Measurements from ENCODE around the gene SLC38A11.
"Not testable (repeated sequence)": the region's sequence is repeated elsewhere in the genome, so short reads cannot be mapped to it uniquely, and the experiment has no call there.

Gene SLC38A11

DNA sequence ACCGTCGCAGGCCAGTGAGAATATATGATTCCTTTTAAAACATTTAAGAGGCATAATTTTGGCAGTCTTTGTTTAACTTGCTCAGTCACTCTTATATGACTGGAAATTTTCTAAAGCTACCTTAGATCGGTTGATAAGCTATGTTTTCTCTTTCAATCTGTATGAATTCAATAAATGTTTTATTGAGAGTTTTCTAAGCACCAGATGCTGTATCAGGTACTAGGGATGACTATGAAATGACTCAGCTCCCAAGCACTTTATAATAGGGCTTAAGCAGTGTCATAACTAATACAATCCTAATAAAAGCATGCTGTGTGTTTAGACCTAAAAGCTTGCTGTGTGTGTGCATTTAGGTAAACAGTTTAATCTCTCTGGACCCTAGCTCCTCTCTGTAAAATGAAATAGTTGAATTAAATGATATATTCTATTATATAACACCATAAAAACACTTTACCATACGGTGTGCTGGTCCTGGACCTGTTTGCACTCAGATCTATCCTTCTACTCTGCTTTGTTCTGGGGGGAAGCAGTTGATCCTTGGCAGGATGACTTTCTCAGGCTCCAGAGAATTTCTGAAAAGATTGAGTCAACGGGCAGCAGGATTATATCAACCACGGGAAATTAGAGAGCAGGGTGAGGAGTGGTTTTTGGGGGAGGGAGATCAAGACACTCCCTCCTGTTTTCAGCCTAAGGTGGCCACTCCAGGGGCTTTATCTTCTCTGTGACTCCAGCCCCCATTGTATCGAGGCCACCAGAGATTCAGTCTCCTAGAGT, 26.1 kb upstream of the SLC38A11 start:
- DNase-seq (no peak), ATAC-seq (replicated peaks) (no peak)
- no peak overlapping the region for H3K27ac Mint-ChIP-seq
- no peaks in the 10 kb centered on the region for H3K4me1 Mint-ChIP-seq (ENCODE audit: low read depth in 2 of 2)
- H3K36me3 Mint-ChIP-seq (ENCODE audit: insufficient read depth) = no peaks in the 10 kb centered on the region
- H3K9me3 Mint-ChIP-seq = no peaks in the 10 kb centered on the region
- H3K27me3 Mint-ChIP-seq = no peaks in the 10 kb centered on the region
- no peak overlapping the region for H3K4me3 Mint-ChIP-seq

GRCh38 chr2:164980688-164981087, 25.4 kb upstream of the SLC38A11 start:
- not testable (repeated sequence) for H3K27me3 Mint-ChIP-seq; DNase-seq; H3K4me3 Mint-ChIP-seq; H3K27ac Mint-ChIP-seq; H3K4me1 Mint-ChIP-seq (ENCODE audit: low read depth in 2 of 2); H3K36me3 Mint-ChIP-seq (ENCODE audit: insufficient read depth); ATAC-seq (replicated peaks); H3K9me3 Mint-ChIP-seq

- no peaks in the 10 kb centered on the region for H3K4me1 Mint-ChIP-seq (ENCODE audit: low read depth in 2 of 2)
- H3K27me3 Mint-ChIP-seq = no peaks in the 10 kb centered on the region
- no peak for DNase-seq
- H3K27ac Mint-ChIP-seq = no peak overlapping the region
- no peak overlapping the region for H3K4me3 Mint-ChIP-seq
- no peak for ATAC-seq (replicated peaks)
- H3K36me3 Mint-ChIP-seq (ENCODE audit: insufficient read depth) = no peaks in the 10 kb centered on the region
- no peaks in the 10 kb centered on the region for H3K9me3 Mint-ChIP-seq
Observed at GRCh38 chr2:164979113-164979512, 23.8 kb upstream of the SLC38A11 start.

DNA sequence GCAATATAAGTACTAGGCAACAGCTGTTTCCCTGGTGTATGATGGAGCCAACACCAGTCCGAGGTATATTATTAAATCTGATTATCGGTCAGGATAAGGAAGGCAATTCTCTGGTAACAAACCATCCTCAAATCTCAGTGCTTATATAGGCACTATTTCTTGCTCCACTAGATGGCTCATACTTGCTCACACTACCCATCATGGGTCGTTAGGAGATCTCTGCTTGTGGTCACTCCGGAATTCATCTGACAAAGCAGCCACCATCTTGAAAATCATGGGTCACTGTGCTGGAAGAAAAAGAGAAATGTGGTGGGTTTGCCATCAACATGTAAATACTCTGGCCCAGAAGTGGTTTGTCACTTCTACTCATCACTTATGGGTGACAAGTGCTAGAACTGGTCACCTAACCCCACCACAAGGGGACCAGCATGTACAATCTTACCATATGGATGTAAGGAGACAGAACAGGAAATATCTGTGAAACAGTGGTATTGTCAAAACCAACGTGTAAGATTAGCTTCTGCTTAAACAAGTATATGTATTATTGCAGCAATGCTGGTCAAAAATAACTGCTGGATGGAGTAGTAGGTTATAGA, 21.6 kb upstream of the SLC38A11 start:
- not testable (repeated sequence) for H3K9me3 Mint-ChIP-seq; H3K27ac Mint-ChIP-seq; ATAC-seq (replicated peaks); DNase-seq; H3K4me3 Mint-ChIP-seq; H3K36me3 Mint-ChIP-seq (ENCODE audit: insufficient read depth); H3K4me1 Mint-ChIP-seq (ENCODE audit: low read depth in 2 of 2); H3K27me3 Mint-ChIP-seq

- DNase-seq = no peak
- H3K4me3 Mint-ChIP-seq = no peak overlapping the region
- peaks cover 0 to 6% of the 10 kb centered on the region in 2 donors for H3K9me3 Mint-ChIP-seq
- H3K27me3 Mint-ChIP-seq = no peaks in the 10 kb centered on the region
- H3K4me1 Mint-ChIP-seq (ENCODE audit: low read depth in 2 of 2) = no peaks in the 10 kb centered on the region
- H3K27ac Mint-ChIP-seq = no peak overlapping the region
- ATAC-seq (replicated peaks) = no peak
- H3K36me3 Mint-ChIP-seq (ENCODE audit: insufficient read depth) = no peaks in the 10 kb centered on the region
Observed at GRCh38 chr2:164976301-164976700, 21.0 kb upstream of the SLC38A11 start.

GRCh38 chr2:164975891-164976290, 20.6 kb upstream of the SLC38A11 start:
- Mint-ChIP-seq H3K27ac (no peak overlapping the region), H3K27me3 (no peaks in the 10 kb centered on the region), H3K4me1 (ENCODE audit: low read depth in 2 of 2) (no peaks in the 10 kb centered on the region), H3K9me3 (peaks cover 0 to 8% of the 10 kb centered on the region in 2 donors), H3K4me3 (no peak overlapping the region), H3K36me3 (ENCODE audit: insufficient read depth) (no peaks in the 10 kb centered on the region)
- DNase-seq = no peak
- no peak for ATAC-seq (replicated peaks)

GRCh38 chr2:164974221-164974620, 18.9 kb upstream of the SLC38A11 start:
- no peaks in the 10 kb centered on the region for H3K36me3 Mint-ChIP-seq (ENCODE audit: insufficient read depth)
- no peaks in the 10 kb centered on the region for H3K27me3 Mint-ChIP-seq
- no peak overlapping the region for H3K4me3 Mint-ChIP-seq
- no peak for DNase-seq
- H3K4me1 Mint-ChIP-seq (ENCODE audit: low read depth in 2 of 2) = no peaks in the 10 kb centered on the region
- no peak for ATAC-seq (replicated peaks)
- peaks cover 0 to 8% of the 10 kb centered on the region in 2 donors for H3K9me3 Mint-ChIP-seq
- H3K27ac Mint-ChIP-seq = no peak overlapping the region

GRCh38 chr2:164972216-164972615, 16.9 kb upstream of the SLC38A11 start:
- H3K9me3 Mint-ChIP-seq = peaks cover 0 to 13% of the 10 kb centered on the region in 2 donors
- no peak overlapping the region for H3K4me3 Mint-ChIP-seq
- no peaks in the 10 kb centered on the region for H3K4me1 Mint-ChIP-seq (ENCODE audit: low read depth in 2 of 2)
- ATAC-seq (replicated peaks) = no peak
- no peak overlapping the region for H3K27ac Mint-ChIP-seq
- no peaks in the 10 kb centered on the region for H3K36me3 Mint-ChIP-seq (ENCODE audit: insufficient read depth)
- H3K27me3 Mint-ChIP-seq = no peaks in the 10 kb centered on the region
- DNase-seq = no peak

DNA sequence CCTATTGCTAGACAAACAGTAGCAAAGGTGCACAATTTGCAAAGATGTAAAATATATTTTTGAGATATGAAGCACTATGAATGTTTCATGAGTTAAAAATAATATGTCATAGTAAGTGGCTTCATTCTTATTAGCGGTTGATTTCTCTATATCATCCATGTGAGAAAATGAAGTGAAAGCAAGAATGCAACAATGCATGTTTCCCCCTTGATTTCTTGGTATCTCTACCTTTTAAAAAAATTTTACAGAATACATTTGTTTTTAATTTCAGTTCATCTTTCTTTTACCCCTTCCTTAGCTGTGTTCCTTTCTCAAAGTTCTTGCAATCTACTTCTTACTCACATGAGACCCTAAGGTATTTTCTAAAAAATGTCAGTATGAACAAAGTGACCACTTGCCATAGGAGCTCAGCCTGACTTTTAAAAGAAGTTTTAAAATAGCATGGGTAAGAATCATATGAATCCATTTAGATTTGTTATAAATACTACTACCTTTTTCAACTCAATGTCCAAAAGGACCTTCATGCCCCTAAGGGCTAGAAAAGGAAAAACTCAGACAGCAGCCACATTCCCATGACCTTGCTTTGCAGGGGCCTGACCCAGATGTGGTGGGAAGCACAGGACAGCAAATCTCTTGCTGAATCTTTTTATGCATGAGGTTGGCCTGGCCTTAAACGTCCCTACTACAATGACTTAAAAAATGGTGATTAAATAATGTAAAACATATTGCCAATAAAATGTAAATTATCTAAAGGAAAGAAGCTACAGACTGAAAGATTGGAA, 14.8 kb upstream of the SLC38A11 start:
- Mint-ChIP-seq H3K27me3 (no peaks in the 10 kb centered on the region), H3K27ac (no peak overlapping the region), H3K9me3 (peaks cover 0 to 13% of the 10 kb centered on the region in 2 donors), H3K36me3 (ENCODE audit: insufficient read depth) (no peaks in the 10 kb centered on the region), H3K4me1 (ENCODE audit: low read depth in 2 of 2) (no peaks in the 10 kb centered on the region), H3K4me3 (no peak overlapping the region)
- no peak for ATAC-seq (replicated peaks)
- no peak for DNase-seq

DNA sequence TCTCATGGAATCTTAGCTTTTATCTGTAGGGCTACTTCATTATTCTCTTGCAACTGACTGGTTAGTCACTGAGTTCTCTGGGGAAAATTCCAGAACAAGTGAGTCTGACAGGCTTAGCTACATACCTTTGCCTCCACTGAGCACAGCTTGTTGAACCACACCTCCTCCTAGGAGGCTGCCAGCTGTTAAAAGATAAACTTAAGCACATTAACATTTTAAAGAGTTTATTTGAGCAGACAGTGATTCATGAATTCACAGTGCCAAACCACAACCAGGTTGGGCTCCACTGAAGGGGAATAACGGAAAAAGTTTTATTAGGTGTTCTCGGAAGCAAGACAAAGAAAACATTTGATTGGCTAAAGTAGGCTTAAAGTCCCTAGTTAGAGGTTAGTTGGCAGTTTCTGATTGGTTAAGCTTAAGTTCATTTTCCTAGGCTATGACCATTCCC, 12.5 kb upstream of the SLC38A11 start:
- H3K27ac Mint-ChIP-seq = no peak overlapping the region
- ATAC-seq (replicated peaks) (no peak), DNase-seq (no peak)
- H3K27me3 Mint-ChIP-seq = no peaks in the 10 kb centered on the region
- no peak overlapping the region for H3K4me3 Mint-ChIP-seq
- H3K36me3 Mint-ChIP-seq (ENCODE audit: insufficient read depth) = no peaks in the 10 kb centered on the region
- H3K4me1 Mint-ChIP-seq (ENCODE audit: low read depth in 2 of 2) = peaks cover 0 to 2% of the 10 kb centered on the region in 2 donors
- H3K9me3 Mint-ChIP-seq = peaks cover 0 to 13% of the 10 kb centered on the region in 2 donors

DNA sequence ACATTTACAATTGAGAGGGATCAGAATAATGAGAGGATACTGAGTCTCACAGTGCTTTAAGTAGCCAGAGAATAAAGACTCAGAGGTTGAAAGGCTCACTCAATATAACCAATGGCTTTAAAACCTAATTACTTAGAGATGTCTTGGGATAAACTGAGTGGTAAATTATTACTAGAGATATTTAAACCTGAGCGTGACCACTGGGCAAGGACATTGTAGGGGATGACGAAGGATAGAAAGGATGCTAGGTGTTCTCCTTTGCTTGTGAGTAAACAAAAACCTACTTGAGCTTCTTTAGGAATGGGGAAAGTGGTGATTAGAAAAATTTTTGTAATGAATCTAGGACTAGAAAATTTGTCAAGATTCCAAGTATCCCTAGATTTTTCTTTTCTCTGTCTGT, 12.0 kb upstream of the SLC38A11 start:
- no peak for DNase-seq
- H3K27me3 Mint-ChIP-seq = no peaks in the 10 kb centered on the region
- H3K9me3 Mint-ChIP-seq = peaks cover 0 to 13% of the 10 kb centered on the region in 2 donors
- ATAC-seq (replicated peaks) = no peak
- no peak overlapping the region for H3K27ac Mint-ChIP-seq
- H3K4me1 Mint-ChIP-seq (ENCODE audit: low read depth in 2 of 2) = peaks cover 0 to 2% of the 10 kb centered on the region in 2 donors
- no peak overlapping the region for H3K4me3 Mint-ChIP-seq
- no peaks in the 10 kb centered on the region for H3K36me3 Mint-ChIP-seq (ENCODE audit: insufficient read depth)

- DNase-seq (no peak), ATAC-seq (replicated peaks) (no peak)
- H3K27ac Mint-ChIP-seq = no peak overlapping the region
- no peaks in the 10 kb centered on the region for H3K36me3 Mint-ChIP-seq (ENCODE audit: insufficient read depth)
- H3K4me3 Mint-ChIP-seq = no peak overlapping the region
- H3K4me1 Mint-ChIP-seq (ENCODE audit: low read depth in 2 of 2) = peaks cover 0 to 2% of the 10 kb centered on the region in 2 donors
- no peaks in the 10 kb centered on the region for H3K27me3 Mint-ChIP-seq
- H3K9me3 Mint-ChIP-seq = peaks cover 2 to 5% of the 10 kb centered on the region in 2 donors
Observed at GRCh38 chr2:164964700-164965099, 9.4 kb upstream of the SLC38A11 start.

- DNase-seq (no peak), ATAC-seq (replicated peaks) (no peak)
- H3K27me3 Mint-ChIP-seq = peaks cover 0 to 5% of the 10 kb centered on the region in 2 donors
- H3K27ac Mint-ChIP-seq = no peak overlapping the region
- no peak overlapping the region for H3K4me3 Mint-ChIP-seq
- H3K9me3 Mint-ChIP-seq = peaks cover 0 to 2% of the 10 kb centered on the region in 2 donors
- no peaks in the 10 kb centered on the region for H3K36me3 Mint-ChIP-seq (ENCODE audit: insufficient read depth)
- H3K4me1 Mint-ChIP-seq (ENCODE audit: low read depth in 2 of 2) = peaks cover 0 to 2% of the 10 kb centered on the region in 2 donors
Observed at GRCh38 chr2:164960159-164960558, 4.8 kb upstream of the SLC38A11 start.
